SJCRH30 (cell line): ENCODE data around the gene MVB12B. TPM values are rescaled to one million over a fixed set of nuclear protein-coding genes. Genes with fewer than 3 reads are reported as not detected.

Experiments
- DNase-seq, 2 experiments: peaks; one replicate each; pipeline ENCODE4 v3.0.0-alpha.2; 2015 to 2020
- H3K27ac ChIP-seq: fragments of 250-450 bp; sonication (Bioruptor Pico); 2 replicates; pipeline ENCODE4 v1.5.1; 2020; ENCODE audit warnings: mild to moderate bottlenecking, moderate library complexity
- H3K27me3 ChIP-seq: fragments of 250-450 bp; sonication (Bioruptor Pico); 2 replicates; pipeline ENCODE4 v1.5.1; 2020; ENCODE audit warnings: mild to moderate bottlenecking, moderate library complexity
- H3K36me3 ChIP-seq: fragments of 250-450 bp; sonication (Bioruptor Pico); 2 replicates; pipeline ENCODE4 v1.5.1; 2020; ENCODE audit warnings: mild to moderate bottlenecking, moderate library complexity
- H3K4me1 ChIP-seq: fragments of 250-450 bp; sonication (Bioruptor Pico); 2 replicates; pipeline ENCODE4 v1.5.1; 2020; ENCODE audit warnings: mild to moderate bottlenecking, moderate library complexity
- H3K4me3 ChIP-seq: fragments of 250-450 bp; sonication (Bioruptor Pico); 2 replicates; pipeline ENCODE4 v1.5.1; 2020; ENCODE audit warnings: mild to moderate bottlenecking, moderate library complexity
- H3K9me3 ChIP-seq: fragments of 250-450 bp; sonication (Bioruptor Pico); replicated peaks from 2 replicates; pipeline ENCODE4 v1.5.1; 2020; ENCODE audit warnings: mild to moderate bottlenecking, moderate library complexity
- total RNA-seq: library from RNA; depleted of rRNA; stranded (reverse); fragments of >200 nt; shearing (Covaris generic); gene quantifications from 2 replicates; pipeline ENCODE4 v1.2.3, GENCODE V29; 2014

Gene MVB12B
- total RNA-seq, 1 experiment from 2014 or later, result 21.9 TPM

DNA sequence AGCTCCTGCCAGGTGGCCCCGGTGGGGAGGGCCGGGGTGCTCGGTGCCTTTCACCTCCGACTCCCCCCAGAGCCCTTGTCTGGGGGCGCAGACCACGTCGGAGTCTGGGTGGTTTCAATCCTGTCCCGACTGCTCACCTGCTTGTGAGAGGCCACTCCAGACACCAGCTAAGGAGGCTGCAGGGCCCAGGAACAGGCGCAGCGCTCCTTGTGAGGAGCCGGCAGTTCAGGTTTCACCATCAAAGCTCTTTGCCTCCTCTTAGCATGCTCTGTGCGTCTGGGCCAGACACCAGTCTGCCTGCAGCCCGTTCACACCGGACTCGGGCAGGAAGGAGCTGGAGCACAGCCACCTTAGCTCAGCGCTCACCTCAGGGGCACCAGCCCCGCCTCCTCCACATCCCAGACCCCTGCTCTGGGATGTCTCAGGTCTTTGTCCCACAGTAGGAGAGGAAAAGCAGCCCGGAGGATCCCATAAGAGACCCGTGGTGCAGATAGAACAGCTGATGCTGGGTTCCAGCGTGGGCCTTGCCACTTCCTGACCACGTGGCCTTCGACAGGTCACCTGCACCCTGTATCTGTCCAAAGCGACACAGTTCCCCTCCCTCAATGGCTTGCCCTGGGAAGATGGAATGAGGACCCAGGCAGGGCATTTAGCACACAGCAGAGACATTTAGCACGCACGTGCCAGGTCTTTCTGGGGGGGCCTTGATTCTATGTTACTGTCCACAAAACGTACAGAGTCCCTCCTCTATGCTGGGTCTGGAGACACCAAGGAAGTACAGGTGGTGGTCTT is 180.9 kb downstream of the MVB12B start:
- no peaks in the 10 kb centered on the region for H3K9me3 ChIP-seq
- DNase-seq, result no peak
- no peaks in the 10 kb centered on the region for H3K36me3 ChIP-seq

DNA sequence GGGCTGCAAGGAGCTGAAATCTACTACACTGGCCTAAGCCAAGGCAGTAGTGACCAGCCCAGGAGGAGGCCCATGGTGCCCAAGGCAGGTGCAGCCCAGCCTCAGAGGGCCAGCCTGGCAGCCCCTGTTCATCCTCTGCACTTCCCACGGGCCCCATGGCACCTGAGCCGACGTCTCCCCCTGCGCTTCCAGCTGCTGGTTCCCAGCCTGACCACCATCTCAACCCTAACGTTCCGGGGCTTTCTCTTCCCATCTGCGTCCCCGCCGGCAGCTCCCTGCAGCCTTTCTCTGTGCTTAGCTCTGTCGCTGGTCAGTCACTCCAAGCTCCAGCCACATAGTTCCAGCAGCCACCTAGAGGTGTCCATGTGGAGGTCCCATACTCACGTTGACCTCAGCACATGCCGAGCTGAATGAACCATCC is 181.6 kb downstream of the MVB12B start:
- Histone ChIP-seq H3K9me3 (no peaks in the 10 kb centered on the region), H3K27me3 (no peaks in the 10 kb centered on the region), H3K4me1 (peaks cover 11% of the 10 kb centered on the region), H3K36me3 (no peaks in the 10 kb centered on the region), H3K4me3 (no peak overlapping the region), H3K27ac (no peak overlapping the region)
- DNase-seq, result no peak

More for the DNA sequence above, 180.9 kb downstream of the MVB12B start:
- H3K27me3 ChIP-seq, result no peaks in the 10 kb centered on the region
- no peak overlapping the region for H3K27ac ChIP-seq
- no peak overlapping the region for H3K4me3 ChIP-seq
- H3K4me1 ChIP-seq, result peaks cover 18% of the 10 kb centered on the region

DNA sequence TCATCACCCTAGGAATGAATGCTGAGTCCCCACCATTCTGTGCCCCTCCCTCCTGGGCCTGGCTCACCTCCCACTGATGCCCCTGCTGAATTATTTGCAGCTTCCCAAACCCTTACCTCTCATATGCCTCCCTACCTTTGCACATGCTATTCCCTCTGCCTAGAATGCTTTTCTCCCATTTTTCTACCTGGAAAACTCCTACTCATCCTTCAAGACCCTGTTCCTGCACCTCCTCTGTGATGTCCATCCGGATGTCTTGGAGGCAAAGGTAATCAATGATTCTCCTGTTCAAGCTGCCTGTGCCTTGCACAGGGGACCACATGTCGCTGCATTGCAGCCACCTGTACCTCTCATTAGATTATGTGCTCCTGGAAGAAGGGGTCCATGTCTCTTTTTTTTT is 182.3 kb downstream of the MVB12B start:
- H3K36me3 ChIP-seq, result no peaks in the 10 kb centered on the region
- H3K4me1 ChIP-seq, result peaks cover 5% of the 10 kb centered on the region
- H3K27me3 ChIP-seq, result no peaks in the 10 kb centered on the region
- no peak for DNase-seq
- H3K27ac ChIP-seq, result no peak overlapping the region
- no peaks in the 10 kb centered on the region for H3K9me3 ChIP-seq
- H3K4me3 ChIP-seq, result no peak overlapping the region

DNA sequence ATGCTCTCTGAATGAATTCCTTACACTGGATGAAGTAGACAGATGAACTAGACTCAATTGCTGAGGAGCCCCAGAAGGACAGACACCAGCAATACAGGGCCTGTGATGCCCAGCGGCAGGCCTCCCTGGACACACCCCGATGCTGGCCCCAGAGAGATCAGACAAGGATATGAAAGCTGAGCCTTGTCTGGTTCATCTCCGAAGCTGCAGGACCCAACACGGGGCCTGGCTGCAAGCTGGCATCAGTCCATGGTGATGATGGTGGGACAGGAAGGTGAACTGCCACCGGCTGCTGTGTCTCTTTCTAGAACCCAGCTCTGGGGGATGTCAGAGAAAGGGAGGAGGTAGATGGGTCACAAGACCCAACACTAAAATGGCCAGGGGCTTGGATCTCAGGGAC is 183.1 kb downstream of the MVB12B start:
- Histone ChIP-seq H3K9me3 (no peaks in the 10 kb centered on the region), H3K27me3 (no peaks in the 10 kb centered on the region), H3K4me1 (no peaks in the 10 kb centered on the region), H3K4me3 (no peak overlapping the region), H3K27ac (no peak overlapping the region), H3K36me3 (no peaks in the 10 kb centered on the region)
- no peak for DNase-seq

DNA sequence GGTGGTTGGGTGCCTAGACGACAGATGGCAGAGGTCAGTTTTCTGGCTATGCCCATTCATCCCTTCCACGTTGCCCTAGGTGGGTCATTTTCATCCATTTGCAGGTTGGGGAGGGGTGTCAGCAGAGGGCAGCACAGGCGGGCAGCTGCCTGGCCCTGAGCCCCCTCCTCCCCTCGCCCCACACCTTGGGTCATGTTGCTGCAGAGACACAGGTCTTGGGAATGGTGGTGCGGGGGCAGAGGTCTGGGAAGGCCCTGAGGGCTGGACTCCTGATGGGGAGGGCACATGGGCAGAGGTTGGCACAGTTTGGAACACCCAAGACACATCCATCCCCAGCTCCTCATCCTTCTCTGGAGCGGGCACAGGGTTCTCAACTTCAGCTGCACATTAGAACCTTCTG is 183.9 kb downstream of the MVB12B start:
- Histone ChIP-seq H3K36me3 (no peaks in the 10 kb centered on the region), H3K27ac (no peak overlapping the region), H3K9me3 (no peaks in the 10 kb centered on the region), H3K4me1 (peaks cover 8% of the 10 kb centered on the region), H3K27me3 (no peaks in the 10 kb centered on the region; the same call in 1 of the 2 replicates), H3K4me3 (no peak overlapping the region)
- no peak for DNase-seq

DNA sequence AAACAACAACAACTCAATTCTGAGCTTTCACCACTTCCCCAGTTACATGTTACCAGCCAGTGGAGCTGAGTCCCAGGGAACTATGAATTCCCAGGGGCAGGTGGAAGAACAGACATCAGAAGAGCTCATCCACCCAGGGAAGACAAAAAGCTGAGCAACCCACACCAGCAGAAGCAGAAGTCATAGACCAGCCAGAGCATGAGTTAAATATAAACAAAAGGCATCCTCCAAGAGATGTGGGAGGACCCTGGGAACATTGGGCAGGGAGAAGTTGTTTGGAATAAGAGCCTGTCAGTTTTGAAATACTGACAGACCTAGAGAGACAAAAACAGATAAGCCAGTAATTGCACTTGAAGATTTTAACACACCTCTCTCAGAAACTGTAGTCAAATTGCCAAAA is 184.8 kb downstream of the MVB12B start:
- DNase-seq, result no peak
- Histone ChIP-seq H3K4me3 (no peak overlapping the region), H3K27me3 (no peaks in the 10 kb centered on the region; the same call in 1 of the 2 replicates), H3K9me3 (no peaks in the 10 kb centered on the region), H3K27ac (no peak overlapping the region), H3K36me3 (no peaks in the 10 kb centered on the region), H3K4me1 (peaks cover 10% of the 10 kb centered on the region)

DNA sequence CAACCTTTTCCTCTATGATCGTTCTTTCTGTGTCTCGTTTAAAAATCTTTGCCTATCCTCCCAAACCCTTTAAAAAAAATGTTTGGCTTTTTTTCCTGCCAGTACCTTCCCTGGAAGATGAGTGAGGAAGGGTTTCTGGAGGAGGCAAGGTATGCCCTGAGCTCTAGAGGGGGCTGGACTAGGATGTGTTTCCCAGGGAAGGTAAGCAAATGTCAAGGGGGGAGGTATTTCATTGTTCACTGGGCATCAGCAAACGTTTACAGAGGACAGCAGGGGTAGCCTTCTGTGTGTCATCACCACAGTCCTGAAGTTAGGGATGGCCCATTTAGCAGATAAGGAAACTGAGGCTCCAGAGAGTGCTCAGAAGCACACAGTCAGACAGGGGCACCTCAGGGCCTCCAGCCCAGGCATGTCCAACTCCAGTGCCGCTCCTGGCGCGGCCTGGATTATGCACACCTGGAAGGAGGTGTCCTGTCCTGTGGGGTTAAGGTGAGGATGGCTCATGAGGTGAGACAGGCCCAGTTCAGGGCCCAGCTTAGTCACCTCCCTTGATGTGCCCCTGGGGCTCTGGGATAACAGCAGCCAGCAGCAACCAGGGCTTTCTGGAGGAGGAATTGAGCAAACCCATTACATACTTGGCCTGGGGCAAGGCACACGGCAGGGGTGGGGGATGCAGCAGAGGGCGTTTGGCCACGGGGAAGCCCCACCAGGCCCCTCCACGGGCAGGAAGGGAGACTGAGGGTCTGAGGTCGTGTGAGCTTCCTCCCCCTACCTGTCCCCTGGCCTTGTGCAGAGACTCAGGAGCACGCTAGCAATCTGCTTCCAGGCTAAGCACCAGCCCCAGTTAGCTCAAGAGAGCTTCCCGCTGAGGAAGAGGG is 186.8 kb downstream of the MVB12B start:
- no peak for DNase-seq
- peaks cover 26% of the 10 kb centered on the region for H3K4me1 ChIP-seq
- no peaks in the 10 kb centered on the region; the same call in 1 of the 2 replicates for H3K27me3 ChIP-seq
- no peak overlapping the region for H3K4me3 ChIP-seq
- no peaks in the 10 kb centered on the region for H3K9me3 ChIP-seq
- no peaks in the 10 kb centered on the region for H3K36me3 ChIP-seq
- H3K27ac ChIP-seq, result no peak overlapping the region

DNA sequence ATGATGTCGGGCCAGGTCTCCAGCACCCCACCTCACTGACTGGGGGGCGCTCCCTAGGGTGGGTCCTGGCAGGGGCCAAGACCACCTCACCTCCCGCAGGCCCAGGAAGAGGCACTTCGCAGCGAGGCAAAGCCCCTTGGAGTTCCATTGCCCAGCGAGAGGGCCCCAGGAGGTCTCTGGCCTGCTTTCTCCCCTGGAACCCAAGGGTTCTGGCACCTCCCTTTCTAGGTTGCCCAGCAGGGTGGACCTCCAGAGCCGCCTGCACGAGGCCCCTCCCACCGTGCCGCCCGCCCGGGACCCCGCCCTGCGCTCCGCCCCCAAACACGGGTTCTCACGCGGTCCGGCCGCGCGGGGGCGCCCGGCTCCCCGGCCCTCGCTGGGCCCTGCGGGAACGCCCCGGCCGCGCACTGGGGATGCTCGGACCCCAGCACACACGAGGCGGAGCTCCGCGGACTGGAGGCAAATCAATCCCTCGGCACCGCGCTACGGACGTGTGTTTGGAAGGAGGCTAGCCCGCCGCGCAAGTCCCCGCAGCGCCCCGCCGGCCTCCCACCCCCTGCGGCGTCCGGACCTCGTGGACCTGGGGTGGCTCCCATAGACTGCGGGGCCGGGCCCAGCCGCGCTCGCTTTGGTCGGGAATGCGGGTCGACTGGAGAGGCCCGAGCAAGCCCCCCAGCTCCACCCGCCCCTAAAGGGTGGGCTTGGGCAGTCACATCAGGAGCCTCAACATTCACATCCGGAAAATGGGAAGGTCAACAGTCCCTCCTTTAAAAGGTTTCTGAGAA is 187.6 kb downstream of the MVB12B start:
- Histone ChIP-seq H3K27me3 (no peaks in the 10 kb centered on the region; the same call in 1 of the 2 replicates), H3K4me1 (peaks cover 35% of the 10 kb centered on the region), H3K9me3 (no peaks in the 10 kb centered on the region), H3K27ac (no peak overlapping the region), H3K36me3 (no peaks in the 10 kb centered on the region), H3K4me3 (no peak overlapping the region)
- peak in 1 of 2 experiments; percentile 50 for DNase-seq

DNA sequence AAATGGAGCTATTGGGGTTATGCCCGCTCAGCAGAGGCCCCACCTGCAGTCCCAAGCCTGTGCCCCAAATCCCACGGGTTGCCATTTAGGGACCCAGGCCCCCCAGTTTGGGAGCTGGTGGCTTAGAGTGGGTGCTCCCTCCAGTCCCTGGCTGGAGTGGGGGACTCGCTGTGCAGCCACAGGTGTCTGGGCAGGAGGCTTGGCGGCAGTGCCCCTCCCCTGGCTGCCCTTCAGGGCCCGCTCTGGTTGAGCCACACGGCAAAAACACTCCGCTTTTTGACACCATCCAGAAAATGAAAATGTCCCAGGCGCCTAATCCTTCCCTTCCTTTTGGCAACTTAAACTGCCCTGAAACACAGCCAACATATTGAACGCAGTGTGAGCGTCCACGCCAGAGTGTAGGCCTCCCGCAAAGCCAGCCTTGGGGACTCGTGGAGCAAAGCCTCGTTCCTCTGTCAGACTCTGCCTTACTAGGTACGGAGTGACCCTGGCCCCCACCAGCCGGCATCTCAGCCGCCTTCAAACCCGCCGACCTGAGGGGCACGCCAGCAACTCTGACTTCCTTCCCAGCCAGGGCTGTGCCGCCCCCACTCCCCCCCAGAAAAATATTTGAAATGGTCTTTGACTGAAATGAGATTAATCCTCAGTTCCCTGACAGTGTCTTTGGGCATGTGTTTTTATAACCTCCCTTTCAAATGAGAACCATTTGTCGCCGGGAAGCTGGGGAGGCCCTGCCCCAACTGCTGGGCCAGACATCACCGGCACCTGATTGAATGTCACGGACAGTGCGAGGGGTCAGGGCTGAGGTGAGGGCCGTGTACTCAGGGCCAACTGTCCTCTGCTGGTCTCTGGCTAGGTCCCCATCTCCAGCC is 188.6 kb downstream of the MVB12B start:
- DNase-seq, result peak in 1 of 2 experiments; percentile 43
- no peak overlapping the region for H3K27ac ChIP-seq
- H3K36me3 ChIP-seq, result no peaks in the 10 kb centered on the region
- H3K4me3 ChIP-seq, result no peak overlapping the region; the same call in 1 of the 2 replicates
- no peaks in the 10 kb centered on the region; the same call in 1 of the 2 replicates for H3K27me3 ChIP-seq
- H3K9me3 ChIP-seq, result no peaks in the 10 kb centered on the region
- H3K4me1 ChIP-seq, result peaks cover 38% of the 10 kb centered on the region

DNA sequence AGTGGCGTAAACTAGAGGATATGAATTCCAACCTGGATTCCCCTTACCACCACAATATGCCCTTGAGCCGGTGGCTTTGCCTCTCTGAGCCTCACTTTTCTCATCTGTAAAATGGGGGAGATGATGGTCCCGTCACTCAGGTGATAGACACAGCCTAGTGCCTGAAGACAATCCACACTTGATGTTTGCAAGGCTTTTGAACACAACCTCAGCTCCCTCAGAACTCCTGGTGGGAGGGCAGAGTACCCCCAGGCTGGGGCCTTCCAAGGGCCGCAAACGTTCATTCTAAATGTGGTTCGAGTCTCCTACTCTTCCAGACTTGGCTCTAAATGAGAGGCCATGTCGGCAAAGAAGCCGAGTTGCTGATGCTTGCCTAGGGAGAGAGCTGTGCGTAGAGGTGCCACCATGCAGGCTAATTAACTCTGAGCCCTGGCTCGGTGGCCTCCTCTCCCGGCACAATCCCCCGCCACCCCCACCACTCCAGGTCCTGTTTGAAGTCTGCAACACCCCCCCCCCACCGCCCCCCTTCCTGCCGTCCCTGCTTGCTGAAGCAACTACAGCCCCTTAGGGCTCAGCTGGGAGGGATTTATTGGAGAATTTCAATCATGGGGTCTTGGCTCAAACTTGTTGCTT is 189.4 kb downstream of the MVB12B start:
- no peak for DNase-seq
- Histone ChIP-seq H3K9me3 (no peaks in the 10 kb centered on the region), H3K4me3 (no peak overlapping the region), H3K4me1 (peaks cover 39% of the 10 kb centered on the region), H3K27me3 (no peaks in the 10 kb centered on the region; the same call in 1 of the 2 replicates), H3K27ac (no peak overlapping the region), H3K36me3 (no peaks in the 10 kb centered on the region)

DNA sequence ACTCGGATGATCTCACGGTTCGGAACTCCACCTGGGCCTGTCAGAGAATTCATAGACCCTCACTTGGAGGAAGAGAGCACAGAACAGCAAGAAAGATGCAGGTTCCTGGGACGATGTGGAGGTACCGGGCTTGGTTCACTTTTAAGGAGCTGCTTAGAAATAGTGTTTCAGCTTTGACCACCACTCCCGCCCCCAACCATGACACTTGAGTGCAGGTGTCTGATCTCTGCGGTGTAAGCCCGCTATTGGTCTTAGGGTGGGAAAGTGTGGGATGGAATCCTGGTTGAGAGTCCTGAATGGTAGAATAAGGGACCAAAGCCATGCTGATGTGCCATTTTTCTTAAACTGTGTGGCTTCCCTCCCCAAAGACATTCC is 189.9 kb downstream of the MVB12B start:
- Histone ChIP-seq H3K4me1 (peaks cover 45% of the 10 kb centered on the region), H3K9me3 (no peaks in the 10 kb centered on the region), H3K27ac (no peak overlapping the region; the same call in 1 of the 2 replicates), H3K27me3 (no peaks in the 10 kb centered on the region; the same call in 1 of the 2 replicates), H3K4me3 (peak overlapping the region; percentile 48; the same call in 1 of the 2 replicates), H3K36me3 (no peaks in the 10 kb centered on the region)
- no peak for DNase-seq

DNA sequence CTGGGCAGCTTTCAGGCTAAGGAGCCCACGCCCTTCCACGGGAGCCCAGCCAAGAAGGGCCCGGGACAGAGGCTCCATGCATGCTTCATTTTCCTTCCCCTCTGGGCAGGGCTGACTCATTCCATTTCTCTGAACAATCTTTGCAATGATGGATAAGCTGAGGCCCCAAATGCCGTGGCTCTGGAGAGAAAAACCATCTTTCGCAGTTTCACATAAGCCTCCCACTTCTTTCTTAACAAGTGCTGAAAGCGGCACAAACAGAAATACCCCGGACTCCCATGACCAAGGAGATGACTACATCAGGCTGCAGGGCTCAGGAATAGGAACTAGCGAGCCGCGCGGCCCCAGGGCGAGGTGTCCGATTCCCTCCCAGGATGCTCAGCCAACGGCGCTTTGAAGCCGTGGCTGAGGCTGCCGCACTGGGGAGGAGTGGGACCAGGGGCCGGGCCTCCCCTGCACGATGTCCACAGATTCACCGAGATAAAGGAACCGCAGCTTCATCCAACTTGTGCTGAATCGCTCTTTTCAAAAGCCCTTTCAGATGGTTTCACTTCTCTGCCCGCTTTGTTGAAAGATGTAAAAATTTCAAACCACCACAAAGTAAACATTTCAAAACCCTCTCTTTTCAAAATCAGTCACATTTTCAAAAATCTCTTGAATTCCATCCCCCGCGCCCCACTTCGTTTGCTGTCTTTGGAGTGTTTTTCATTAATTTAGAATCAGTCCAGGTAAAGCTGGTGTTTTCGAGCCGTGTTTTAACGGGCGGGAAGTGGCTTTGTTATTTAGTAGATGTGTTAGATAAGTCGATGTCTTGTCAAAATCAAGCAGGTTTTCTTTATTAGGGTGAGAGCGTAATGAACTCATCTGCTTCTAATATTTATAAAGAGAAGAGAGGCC is 190.6 kb downstream of the MVB12B start:
- H3K36me3 ChIP-seq, result no peaks in the 10 kb centered on the region
- H3K27me3 ChIP-seq, result no peaks in the 10 kb centered on the region; the same call in 1 of the 2 replicates
- peak overlapping the region; percentile 4; the same call in 1 of the 2 replicates for H3K27ac ChIP-seq
- peaks cover 47% of the 10 kb centered on the region for H3K4me1 ChIP-seq
- peak overlapping the region; percentile 48 for H3K4me3 ChIP-seq
- DNase-seq, result peak; percentile 91 to 94
- no peaks in the 10 kb centered on the region for H3K9me3 ChIP-seq
